ENCODE data around the gene CPLX1.

The CPLX1 gene

GRCh38 chr4:832108-832507 is 6.2 kb upstream of the CPLX1 start:
- DNase-seq, result no peak

- DNase-seq, result no peak
Measured at GRCh38 chr4:831483-831805, 5.5 kb upstream of the CPLX1 start.

DNA sequence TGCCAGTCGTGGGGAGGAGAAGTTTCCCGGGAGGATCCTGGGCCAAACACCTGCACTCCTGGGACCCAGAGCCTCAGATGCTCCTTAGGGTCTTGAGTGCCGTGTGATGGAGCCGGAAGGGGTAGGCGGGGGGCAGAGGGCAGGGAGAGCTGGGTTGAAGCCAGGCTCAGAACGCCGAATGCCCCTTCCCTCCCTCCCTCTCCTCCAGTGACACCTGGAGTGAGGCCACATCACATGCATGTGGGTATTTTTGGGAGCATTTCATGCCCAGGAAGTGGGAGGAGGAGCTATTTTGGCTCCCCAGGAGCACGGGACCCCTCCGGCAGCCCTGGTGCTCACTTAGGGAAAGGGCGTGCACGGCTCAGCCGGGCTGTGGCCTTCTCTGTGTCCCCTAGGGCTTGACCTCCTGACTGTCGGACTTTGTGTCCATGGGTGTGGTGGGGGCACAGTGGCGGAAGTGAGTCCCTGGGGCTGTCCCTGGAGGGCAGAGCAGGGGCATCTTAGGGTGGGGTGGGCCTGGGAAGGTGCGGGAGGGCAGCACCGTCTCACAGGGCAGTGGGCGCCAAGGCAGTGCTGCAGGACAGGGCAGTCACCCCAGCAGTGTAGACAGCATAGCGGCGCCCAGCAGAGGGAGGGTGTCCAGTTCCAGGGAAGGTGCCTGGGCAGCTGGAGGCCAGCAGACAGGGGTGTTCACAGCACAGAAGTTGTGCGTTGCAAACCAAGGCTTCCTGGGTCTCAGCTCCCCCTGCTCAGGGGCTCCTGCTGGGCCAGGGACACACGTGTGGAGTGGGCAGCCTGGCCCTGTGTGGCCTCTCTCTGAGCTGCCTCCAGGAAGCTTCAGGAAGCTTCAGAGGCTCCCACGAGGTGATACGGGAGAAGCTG is 4.9 kb upstream of the CPLX1 start:
- no peak for DNase-seq

- DNase-seq, result no peak
Measured at GRCh38 chr4:829761-830600, 4.1 kb upstream of the CPLX1 start.

DNA sequence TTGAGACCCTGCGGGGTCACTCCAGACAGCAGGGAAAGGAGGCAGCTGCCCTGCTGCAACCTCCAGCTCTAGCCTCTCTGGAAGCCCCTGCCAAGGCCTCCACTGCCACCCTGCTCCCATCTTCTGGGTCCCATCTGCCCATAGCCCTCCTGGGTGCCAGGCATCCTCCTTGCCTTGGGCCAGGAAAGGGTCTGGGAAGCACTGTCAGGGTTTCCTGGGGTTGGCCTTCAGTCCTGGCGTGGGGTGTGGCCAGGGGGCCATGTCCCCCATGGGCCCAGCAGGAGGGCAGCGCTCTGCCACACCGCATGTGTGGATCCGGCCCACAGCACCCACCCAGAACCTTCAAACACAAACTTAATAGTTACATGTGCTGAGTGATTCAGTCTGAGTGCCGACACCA is 3.4 kb upstream of the CPLX1 start:
- no peak for DNase-seq

- DNase-seq, result no peak
Measured at GRCh38 chr4:828641-829271, 2.8 kb upstream of the CPLX1 start.

DNA sequence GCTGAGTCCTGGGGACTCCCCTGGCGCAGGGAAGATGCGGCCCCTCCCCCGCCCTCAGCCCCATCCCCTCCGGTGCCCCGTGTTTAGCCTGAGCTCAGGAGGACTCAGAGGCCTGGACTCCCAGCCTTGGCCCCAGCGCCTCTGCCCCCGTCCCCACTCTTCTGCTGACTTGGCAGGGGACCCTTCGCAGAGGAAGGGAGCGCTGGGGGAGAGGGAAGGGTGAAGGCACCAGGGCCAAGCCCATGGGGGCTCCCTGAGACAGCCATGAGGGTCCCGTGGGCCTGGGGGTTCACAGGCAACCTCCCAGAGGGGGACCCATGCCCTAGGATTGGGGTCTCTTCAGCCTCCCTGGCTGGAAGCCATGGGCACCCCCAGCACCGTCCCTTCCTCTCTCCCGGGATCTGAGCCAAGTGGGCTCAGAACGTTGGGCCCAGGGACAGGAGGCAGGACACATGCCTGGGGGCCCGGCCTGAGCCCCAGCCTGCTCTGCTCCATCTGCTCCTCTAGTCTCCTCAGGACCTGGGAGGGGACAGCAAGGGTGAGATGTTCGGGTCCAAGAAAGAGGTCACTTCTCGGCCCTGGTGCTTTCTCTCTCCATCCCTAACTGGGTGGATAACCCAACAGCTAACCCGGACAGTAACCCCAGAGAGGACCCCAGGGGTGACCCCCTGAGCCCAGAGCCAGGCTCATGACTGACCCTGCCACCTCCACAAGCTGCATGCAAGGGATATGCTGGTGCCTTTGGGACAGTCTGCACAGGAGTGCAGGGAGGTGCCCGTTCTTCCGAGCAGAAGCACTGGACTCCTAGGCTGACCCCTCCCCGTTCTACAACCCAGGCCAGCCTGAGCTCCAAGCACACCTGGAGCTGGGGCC is 1.5 kb upstream of the CPLX1 start:
- DNase-seq, result no peak

- DNase-seq, result no peak
Measured at GRCh38 chr4:826508-827208, 729 bp upstream of the CPLX1 start.

- DNase-seq, result no peak
Measured at GRCh38 chr4:825063-825970, 612 bp downstream of the CPLX1 start.

DNA sequence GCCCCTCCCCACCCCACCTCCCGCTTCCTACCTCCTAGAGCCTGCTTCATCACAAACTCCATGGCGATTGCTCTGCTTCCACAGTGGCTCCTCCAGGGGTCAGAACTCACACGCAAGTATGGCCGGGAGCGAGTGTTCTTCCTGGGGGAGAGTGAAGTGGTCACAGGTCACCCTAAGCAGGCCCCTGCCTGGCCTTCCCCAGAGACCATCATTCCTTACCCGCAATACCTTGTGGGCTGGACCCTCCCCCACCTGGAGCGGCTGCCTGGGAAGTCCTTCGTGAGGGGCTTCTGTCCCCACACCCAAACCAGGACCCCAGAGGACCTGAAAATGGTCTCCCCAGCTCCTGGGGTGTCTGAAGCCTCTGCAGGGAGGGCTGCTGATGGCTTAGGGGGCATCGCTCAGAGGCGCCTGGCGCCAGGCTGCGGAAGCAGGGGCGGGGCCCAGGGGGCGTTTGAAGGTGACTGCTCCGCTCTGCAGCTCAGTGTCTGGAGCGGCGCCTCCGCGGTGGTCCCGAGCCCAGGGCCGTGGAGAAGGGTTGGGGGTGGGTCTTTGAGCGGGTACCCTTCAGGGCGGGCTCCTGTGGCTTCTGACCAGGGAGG is 1.4 kb downstream of the CPLX1 start:
- no peak for DNase-seq

DNA sequence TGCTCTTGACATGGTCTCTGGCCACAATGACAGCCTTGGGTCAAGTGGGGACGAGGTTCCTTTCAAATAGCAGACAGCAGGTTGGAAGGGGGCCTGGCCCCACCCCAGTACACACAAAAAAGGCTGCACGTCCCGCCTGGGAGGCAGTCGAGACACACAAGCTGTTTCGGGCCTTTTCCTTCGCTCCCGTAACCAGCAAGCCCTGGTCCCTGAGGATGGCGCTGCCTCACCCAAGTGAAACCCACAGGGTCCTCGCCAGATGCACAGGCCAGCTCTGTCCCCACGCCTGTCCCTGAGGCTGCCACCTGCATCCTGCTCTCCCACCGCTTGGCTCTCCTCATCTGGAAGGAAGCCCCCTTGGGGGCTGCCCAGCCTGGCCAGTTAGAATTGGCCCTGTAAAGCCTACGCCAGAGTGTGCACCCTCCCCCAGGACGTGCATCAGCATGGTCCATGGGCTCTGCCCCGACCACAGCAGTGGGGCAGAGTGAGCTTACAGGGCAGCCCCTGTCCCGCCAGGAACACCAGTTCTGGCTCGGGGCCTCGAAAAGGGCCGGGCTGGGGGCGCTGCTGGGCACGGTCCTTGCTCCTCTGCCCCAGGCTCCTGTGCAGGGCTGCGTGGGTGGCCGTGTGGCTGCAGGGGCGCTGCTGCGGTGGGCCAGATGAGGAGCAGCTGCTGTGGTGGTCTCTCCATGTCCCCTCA is 2.0 kb downstream of the CPLX1 start:
- DNase-seq, result no peak

DNA sequence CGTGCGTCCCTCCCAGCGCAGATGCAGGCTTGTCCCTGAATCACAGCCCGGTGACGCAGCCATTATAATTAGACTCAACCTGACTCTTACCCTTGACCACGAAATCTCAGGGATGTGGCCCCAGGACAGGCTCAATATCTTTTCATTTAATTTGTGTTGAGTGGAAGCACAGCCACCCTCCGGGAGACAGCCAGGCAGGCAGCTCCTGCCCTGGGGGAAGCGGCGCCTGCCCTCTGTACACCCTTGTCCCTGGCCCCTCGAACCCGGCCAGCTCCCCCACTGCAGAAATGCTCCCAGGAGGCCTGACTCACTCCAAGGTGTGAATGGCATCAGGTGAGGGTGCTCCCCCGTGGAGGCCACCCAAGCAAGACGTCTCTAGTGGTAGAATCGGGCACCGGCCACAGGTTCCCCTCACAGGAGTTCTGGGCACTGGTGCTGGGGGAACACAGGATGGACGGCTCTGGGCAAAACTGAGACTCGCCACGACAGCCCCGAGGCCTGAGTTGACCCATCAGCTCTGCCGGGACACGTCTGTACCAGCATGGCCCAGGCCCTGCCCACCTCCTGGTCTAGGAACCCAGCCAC is 2.7 kb downstream of the CPLX1 start:
- DNase-seq, result no peak

- no peak for DNase-seq
Measured at GRCh38 chr4:822361-823175, 3.4 kb downstream of the CPLX1 start.

DNA sequence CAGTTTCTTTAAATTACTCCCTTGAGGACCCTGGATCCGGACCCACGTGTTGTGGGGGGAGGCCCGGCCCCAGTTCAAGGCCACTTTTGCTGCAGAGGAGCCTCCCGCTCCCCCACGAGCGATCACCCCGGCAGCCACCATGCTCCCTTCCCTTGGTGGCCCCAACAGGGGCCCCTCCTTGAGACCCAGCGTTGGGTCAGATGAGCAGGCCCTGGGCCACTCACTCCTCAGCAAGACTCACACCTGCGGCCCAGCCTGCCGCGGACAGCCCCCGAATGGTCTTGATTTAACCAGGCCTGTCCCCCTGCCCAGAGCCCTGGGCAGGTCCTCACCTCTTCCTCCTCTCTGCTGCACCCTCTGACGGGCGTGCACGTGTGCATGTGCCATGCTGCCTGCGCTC is 4.3 kb downstream of the CPLX1 start:
- no peak for DNase-seq

DNA sequence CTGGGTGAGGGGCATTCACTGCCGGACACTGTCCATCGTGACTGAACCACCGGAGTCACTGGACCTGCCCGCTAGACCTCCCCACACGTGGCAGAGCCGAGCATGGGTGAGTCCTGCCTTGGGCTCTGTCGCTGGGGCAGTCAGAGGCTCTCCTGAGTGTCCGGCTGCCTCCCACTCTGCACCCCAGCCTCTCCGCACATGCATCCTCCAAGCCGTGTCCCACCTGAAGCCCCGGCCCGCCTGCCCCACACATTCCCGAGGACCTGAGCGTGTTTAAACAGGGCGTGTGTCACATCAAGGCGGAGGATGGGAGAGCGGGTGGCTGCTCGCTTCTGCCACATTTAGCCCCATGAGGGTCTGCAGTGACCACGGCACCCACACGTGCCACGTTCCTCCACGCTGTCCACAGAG is 4.7 kb downstream of the CPLX1 start:
- no peak for DNase-seq

DNA sequence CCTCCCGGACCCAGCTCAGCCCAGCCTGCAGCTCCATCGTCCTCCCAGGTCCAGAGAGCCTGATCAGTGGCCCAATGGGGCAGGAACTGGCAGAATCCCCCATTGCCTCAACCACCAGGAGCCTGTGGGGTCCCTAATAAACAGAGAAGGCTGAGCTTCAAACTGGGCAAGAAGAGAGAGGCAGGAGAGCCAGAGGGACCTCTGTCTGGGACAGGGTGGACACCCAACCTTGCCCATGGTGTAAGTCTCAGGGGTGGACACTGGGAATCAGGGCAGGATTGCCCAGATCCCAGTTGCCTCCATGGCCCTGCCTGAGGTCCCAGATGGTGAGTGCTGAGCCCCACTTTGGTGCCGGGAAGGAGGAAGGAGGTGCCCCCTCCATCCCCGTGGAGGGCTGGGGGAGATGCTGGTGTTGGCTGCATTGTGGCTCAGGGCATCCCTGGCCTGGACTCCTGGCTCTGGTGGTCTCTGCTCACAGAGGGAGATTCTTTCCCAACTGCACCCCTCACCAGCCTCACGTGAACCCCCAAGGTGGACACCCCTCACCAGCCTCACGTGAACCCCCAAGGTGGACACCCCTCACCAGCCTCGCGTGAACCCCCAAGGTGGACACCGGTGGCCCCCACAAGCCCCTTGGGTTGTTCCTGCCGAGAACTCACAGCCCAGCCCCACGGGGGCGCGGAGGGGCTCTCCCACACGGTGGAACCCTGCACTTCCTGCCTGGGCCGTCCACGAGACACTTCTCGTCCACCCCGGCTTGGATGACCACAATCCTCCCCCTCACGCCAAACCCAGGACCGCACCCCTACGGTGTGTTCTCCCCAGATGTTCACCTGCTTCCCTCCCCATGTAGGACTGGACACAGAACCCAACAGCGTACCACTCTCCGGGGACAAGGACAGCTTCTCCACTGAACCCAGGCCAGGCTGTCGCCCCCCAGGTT is 5.4 kb downstream of the CPLX1 start:
- no peak for DNase-seq

All from NCI-H1417 treated with DMSO at 0.1 percent for 48 hours (cell line).